Caco-2 (cell line): ENCODE results near the gene ACTN4. TPM values are rescaled to one million over a fixed set of nuclear protein-coding genes. Genes with fewer than 3 reads are reported as not detected.

ENCODE experiments used
- BruUV-seq: library from RNA; stranded (reverse); fragments of 400-500 nt; replicated peaks from 2 replicates; lab custom pipeline; 2021; lab: Mats Ljungman, UMichigan
- CTCF ChIA-PET: fragments of 300-600 bp; sonication (Branson Sonifier 250); formaldehyde crosslinking; loops from one replicate; lab custom pipeline; 2022; ENCODE audit warnings: antibody characterized with exemption; lab: Charles Lee
- POLR2A ChIA-PET: fragments of 300-600 bp; sonication (Branson Sonifier 250); formaldehyde crosslinking; loops from one replicate; lab custom pipeline; 2022; ENCODE audit warnings: antibody characterized with exemption; lab: Charles Lee
- DNase-seq, 2 experiments: peaks; one replicate each; pipeline versions ENCODE4 v3.0.0 to v3.0.0-alpha.2; 2020 to 2022
- H3K27me3 ChIP-seq: replicated peaks from 2 replicates; pipeline ENCODE4 v1.6.0; 2011; ENCODE audit warnings: low read length; ENCODE audit not compliant: control insufficient read depth, insufficient read depth
- H3K36me3 ChIP-seq: 2 replicates; pipeline ENCODE4 v1.5.1; 2011; ENCODE audit warnings: low read length; ENCODE audit not compliant: control insufficient read depth, insufficient read depth
- H3K4me1 ChIP-seq: fragments of 250-450 bp; sonication (Bioruptor Pico); 2 replicates; pipeline ENCODE4 v1.5.1; 2020; ENCODE audit warnings: mild to moderate bottlenecking
- H3K4me3 ChIP-seq: 2 replicates; pipeline ENCODE4 v1.5.1; 2011; ENCODE audit warnings: low read depth, mild to moderate bottlenecking, control low read depth, low read length
- H3K9me3 ChIP-seq: fragments of 250-450 bp; sonication (Bioruptor Pico); 2 replicates; pipeline ENCODE4 v1.5.1; 2020; ENCODE audit warnings: mild to moderate bottlenecking, moderate library complexity
- H3K27ac Mint-ChIP-seq: one replicate; pipeline ENCODE4 v1.8.0; 2022; ENCODE audit warnings: mixed read lengths; ENCODE audit not compliant: unreplicated experiment
- H3K27me3 Mint-ChIP-seq: one replicate; pipeline ENCODE4 v1.8.0; 2022; ENCODE audit warnings: mixed read lengths; ENCODE audit not compliant: insufficient read depth, unreplicated experiment
- H3K36me3 Mint-ChIP-seq: one replicate; pipeline ENCODE4 v1.8.0; 2022; ENCODE audit warnings: mild to moderate bottlenecking, mixed read lengths; ENCODE audit not compliant: insufficient read depth, unreplicated experiment
- H3K4me1 Mint-ChIP-seq: one replicate; pipeline ENCODE4 v1.8.0; 2022; ENCODE audit warnings: low read depth, mixed read lengths; ENCODE audit not compliant: unreplicated experiment
- H3K4me3 Mint-ChIP-seq: one replicate; pipeline ENCODE4 v1.8.0; 2022; ENCODE audit warnings: mild to moderate bottlenecking, moderate library complexity, mixed read lengths; ENCODE audit not compliant: unreplicated experiment
- H3K9me3 Mint-ChIP-seq: one replicate; pipeline ENCODE4 v1.8.0; 2022; ENCODE audit warnings: mixed read lengths; ENCODE audit not compliant: unreplicated experiment
- intact Hi-C: fragments of 100-400 bp; cut with micrococcal nuclease; formaldehyde crosslinking; loops from one replicate; pipeline ENCODE4 v1.10.0; 2022; ENCODE audit not compliant: unreplicated experiment
- total RNA-seq: library from RNA; stranded (reverse); gene quantifications from 2 replicates; pipeline ENCODE4 v1.2.3, GENCODE V29; 2022
- TF ChIP-seq, protein P1 (sequence below), 2 experiments: fragments of 200-600 bp in 1 of 2; IDR thresholded peaks; 1 replicate in 1 of 2; 2 replicates in 1 of 2; pipeline versions ENCODE4 v1.5.1 to v1.8.0; 2011 to 2022; ENCODE audit warnings: antibody characterized with exemption in 1 of 2, control low read depth in 1 of 2, inconsistent platforms in 1 of 2, low read depth in 1 of 2, low read length in 1 of 2, mild to moderate bottlenecking in 1 of 2, moderate library complexity in 1 of 2; ENCODE audit not compliant: insufficient read depth in 1 of 2, severe bottlenecking in 1 of 2, unreplicated experiment in 1 of 2

ACTN4 gene
- total RNA-seq, 1 experiment from 2014 or later, result 605 TPM

DNA sequence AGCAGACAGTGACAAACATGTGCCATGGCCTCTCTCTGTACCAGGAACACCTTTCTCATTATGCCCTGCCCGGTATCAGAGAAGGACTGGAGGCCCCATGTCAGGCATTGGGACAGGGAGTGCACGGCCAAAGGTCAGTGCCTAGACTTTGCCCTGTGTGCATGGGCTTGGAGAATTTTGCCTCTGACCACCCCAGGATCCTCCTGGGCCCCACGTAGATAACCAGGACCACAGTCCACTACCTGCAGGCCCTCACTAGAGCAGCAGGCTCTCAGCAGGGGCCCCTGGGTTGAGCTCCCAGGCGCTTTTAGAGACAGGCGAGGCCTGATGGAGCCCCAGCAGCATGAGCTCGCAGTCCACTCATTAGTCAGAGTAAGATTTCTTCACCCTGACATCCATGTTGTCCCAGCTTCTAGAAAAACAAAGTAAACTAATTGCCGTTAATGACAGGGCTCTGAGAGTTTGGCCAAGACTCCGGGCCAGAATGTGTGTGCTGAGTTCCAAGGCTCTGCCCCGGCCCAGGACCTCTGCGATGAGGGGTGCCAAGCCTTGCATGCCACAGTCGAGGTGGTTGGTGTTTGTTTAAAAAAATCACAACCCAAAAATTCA is 54.1 kb downstream of the ACTN4 start:
- Mint-ChIP-seq H3K36me3 (peaks cover 100% of the 10 kb centered on the region), H3K4me1 (peaks cover 33% of the 10 kb centered on the region), H3K4me3 (peak overlapping the region; percentile 47), H3K27me3 (no peaks in the 10 kb centered on the region), H3K9me3 (no peaks in the 10 kb centered on the region), H3K27ac (peak overlapping the region; percentile 82)
- TF ChIP-seq, protein P1, sequence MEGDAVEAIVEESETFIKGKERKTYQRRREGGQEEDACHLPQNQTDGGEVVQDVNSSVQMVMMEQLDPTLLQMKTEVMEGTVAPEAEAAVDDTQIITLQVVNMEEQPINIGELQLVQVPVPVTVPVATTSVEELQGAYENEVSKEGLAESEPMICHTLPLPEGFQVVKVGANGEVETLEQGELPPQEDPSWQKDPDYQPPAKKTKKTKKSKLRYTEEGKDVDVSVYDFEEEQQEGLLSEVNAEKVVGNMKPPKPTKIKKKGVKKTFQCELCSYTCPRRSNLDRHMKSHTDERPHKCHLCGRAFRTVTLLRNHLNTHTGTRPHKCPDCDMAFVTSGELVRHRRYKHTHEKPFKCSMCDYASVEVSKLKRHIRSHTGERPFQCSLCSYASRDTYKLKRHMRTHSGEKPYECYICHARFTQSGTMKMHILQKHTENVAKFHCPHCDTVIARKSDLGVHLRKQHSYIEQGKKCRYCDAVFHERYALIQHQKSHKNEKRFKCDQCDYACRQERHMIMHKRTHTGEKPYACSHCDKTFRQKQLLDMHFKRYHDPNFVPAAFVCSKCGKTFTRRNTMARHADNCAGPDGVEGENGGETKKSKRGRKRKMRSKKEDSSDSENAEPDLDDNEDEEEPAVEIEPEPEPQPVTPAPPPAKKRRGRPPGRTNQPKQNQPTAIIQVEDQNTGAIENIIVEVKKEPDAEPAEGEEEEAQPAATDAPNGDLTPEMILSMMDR (IDR thresholded peaks at IDR 0.05; ENCODE audit: insufficient read depth in 1 of 2, low read depth in 1 of 2, low read length in 1 of 2, severe bottlenecking in 1 of 2, unreplicated experiment in 1 of 2), result no peak
- Histone ChIP-seq H3K4me1 (peaks cover 60% of the 10 kb centered on the region), H3K36me3 (peaks cover 28% of the 10 kb centered on the region), H3K27me3 (no peaks in the 10 kb centered on the region), H3K4me3 (no peak overlapping the region), H3K9me3 (no peaks in the 10 kb centered on the region)
- DNase-seq, result peak; percentile 89 to 96
- ChIA-PET CTCF (interaction anchor here (0.7 to 2.1 kb wide), 7 partner anchors 10 to 67 kb away, joined by 3 to 9 read pairs (median 5); partner anchors contain the start of gene ACTN4), POLR2A (interaction anchor here (0.5 to 2.3 kb wide), 10 partner anchors 9 to 151 kb away, joined by 3 to 22 read pairs (median 7); partner anchors contain the start of genes ACTN4 and EIF3K)
- intact Hi-C loops, result loop anchor here (1.0 to 2.0 kb wide), 4 partner anchors 17 to 47 kb away; no protein-coding TSS in a partner anchor
- TSS peak; percentile 68 for BruUV-seq

DNA sequence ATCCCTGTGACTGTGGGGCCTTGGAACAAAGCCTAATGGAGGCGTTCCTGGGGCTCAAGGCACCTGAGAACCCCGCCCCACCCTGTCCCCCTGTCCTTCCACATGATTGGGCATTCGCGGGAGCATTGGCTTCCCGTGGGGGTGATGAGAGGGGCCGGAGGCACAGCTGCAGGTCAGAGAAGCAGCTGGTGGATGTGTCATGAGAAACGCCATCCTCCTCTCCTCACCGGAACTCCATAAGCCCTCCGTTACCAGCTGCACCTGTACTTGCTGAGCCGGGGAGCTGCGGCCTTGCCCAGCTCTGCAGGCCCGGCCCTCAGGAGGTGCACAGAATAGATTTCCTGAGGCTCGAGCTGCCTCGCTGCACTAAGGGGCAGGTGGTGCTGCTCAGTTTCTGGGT is 54.8 kb downstream of the ACTN4 start:
- peaks cover 33% of the 10 kb centered on the region for H3K4me1 Mint-ChIP-seq
- no peak overlapping the region for H3K4me3 Mint-ChIP-seq
- ChIA-PET POLR2A (interaction anchor here (0.5 to 2.3 kb wide), 5 partner anchors 16 to 43 kb away, joined by 3 to 22 read pairs (median 5); no protein-coding TSS in a partner anchor), CTCF (interaction anchor here (2.1 kb wide), 1 partner anchor 16 kb away, joined by 9 read pairs; no protein-coding TSS in a partner anchor)
- peaks cover 55% of the 10 kb centered on the region for H3K4me1 ChIP-seq
- peaks cover 100% of the 10 kb centered on the region for H3K36me3 Mint-ChIP-seq
- TF ChIP-seq, protein P1 (IDR thresholded peaks at IDR 0.05; ENCODE audit: insufficient read depth in 1 of 2, low read depth in 1 of 2, low read length in 1 of 2, severe bottlenecking in 1 of 2, unreplicated experiment in 1 of 2), result no peak
- H3K27ac Mint-ChIP-seq, result peak overlapping the region; percentile 82
- intact Hi-C loops, result no loop called here
- BruUV-seq, result no TSS peak
- no peaks in the 10 kb centered on the region for H3K27me3 Mint-ChIP-seq
- no peak for DNase-seq
- no peak overlapping the region for H3K4me3 ChIP-seq
- no peaks in the 10 kb centered on the region for H3K9me3 ChIP-seq
- H3K36me3 ChIP-seq, result peaks cover 25% of the 10 kb centered on the region
- H3K9me3 Mint-ChIP-seq, result no peaks in the 10 kb centered on the region
- H3K27me3 ChIP-seq, result no peaks in the 10 kb centered on the region

DNA sequence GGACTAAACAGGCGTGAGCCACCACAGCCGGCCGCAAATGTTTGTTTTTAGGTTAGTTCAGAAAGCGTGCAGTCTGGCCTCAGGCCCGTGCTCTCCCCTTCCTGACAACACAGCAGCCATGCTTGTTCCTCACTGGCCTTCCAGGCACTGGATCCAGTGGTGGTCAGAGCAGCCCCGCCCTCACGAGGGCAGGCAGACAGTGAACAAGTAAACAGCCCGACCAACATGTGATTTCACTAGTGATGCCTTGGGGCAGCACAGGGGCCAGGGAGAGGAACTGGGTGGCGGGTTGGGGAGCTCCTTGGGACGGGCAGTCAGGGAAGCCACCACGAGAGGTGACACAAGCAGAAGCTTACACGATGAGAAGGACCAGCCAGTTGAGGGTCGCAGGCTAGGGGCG is 56.1 kb downstream of the ACTN4 start:
- Mint-ChIP-seq H3K4me3 (no peak overlapping the region), H3K4me1 (peaks cover 26% of the 10 kb centered on the region), H3K27me3 (no peaks in the 10 kb centered on the region), H3K36me3 (peaks cover 100% of the 10 kb centered on the region), H3K9me3 (no peaks in the 10 kb centered on the region), H3K27ac (peak overlapping the region; percentile 83)
- peaks cover 44% of the 10 kb centered on the region for H3K4me1 ChIP-seq
- DNase-seq, result no peak
- no TSS peak for BruUV-seq
- POLR2A ChIA-PET, result no interaction called here
- H3K27me3 ChIP-seq, result no peaks in the 10 kb centered on the region
- CTCF ChIA-PET, result interaction anchor here (0.6 kb wide), 1 partner anchor 253 kb away, joined by 3 read pairs; no protein-coding TSS in a partner anchor
- intact Hi-C loops, result no loop called here
- no peak overlapping the region for H3K4me3 ChIP-seq
- H3K36me3 ChIP-seq, result peaks cover 32% of the 10 kb centered on the region
- TF ChIP-seq, protein P1 (IDR thresholded peaks at IDR 0.05; ENCODE audit: insufficient read depth in 1 of 2, low read depth in 1 of 2, low read length in 1 of 2, severe bottlenecking in 1 of 2, unreplicated experiment in 1 of 2), result no peak
- no peaks in the 10 kb centered on the region for H3K9me3 ChIP-seq
